ENCODE results near the gene CNTN1.

Gene CNTN1

GRCh38 chr12:41100572-41100971 is 408.3 kb downstream of the CNTN1 start:
- CTCF ChIA-PET = no interaction called here
- no peak overlapping the region for H3K4me3 ChIP-seq (ENCODE audit: low read depth, low read length)
- no peaks in the 10 kb centered on the region for H3K9me3 ChIP-seq (ENCODE audit: control insufficient read depth, insufficient read depth, low read depth, low read length)
- TF ChIP-seq ZNF837 (tag by site-specific recombination; IDR thresholded peaks at IDR 0.05) (no peak), ZNF626 (tag by site-specific recombination; IDR thresholded peaks at IDR 0.05) (no peak), ZEB2 (tag by site-specific recombination; IDR thresholded peaks at IDR 0.05) (no peak), ZNF335 (tag by site-specific recombination; conservative IDR thresholded peaks at IDR 0.05) (no peak), ZNF654 (tag by site-specific recombination; IDR thresholded peaks at IDR 0.05; ENCODE audit: low read depth) (no peak)
- TF ChIP-seq, protein P1, sequence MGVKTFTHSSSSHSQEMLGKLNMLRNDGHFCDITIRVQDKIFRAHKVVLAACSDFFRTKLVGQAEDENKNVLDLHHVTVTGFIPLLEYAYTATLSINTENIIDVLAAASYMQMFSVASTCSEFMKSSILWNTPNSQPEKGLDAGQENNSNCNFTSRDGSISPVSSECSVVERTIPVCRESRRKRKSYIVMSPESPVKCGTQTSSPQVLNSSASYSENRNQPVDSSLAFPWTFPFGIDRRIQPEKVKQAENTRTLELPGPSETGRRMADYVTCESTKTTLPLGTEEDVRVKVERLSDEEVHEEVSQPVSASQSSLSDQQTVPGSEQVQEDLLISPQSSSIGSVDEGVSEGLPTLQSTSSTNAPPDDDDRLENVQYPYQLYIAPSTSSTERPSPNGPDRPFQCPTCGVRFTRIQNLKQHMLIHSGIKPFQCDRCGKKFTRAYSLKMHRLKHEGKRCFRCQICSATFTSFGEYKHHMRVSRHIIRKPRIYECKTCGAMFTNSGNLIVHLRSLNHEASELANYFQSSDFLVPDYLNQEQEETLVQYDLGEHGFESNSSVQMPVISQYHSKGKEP (tag by site-specific recombination; IDR thresholded peaks at IDR 0.05) = no peak
- H3K4me1 ChIP-seq (ENCODE audit: control insufficient read depth, insufficient read depth, low read length) = no peaks in the 10 kb centered on the region
- H3K27ac ChIP-seq (ENCODE audit: extremely low read depth, low read depth, low read length) = no peak overlapping the region
- POLR2A ChIA-PET = no interaction called here
- no peaks in the 10 kb centered on the region for H3K36me3 ChIP-seq (ENCODE audit: control insufficient read depth in 2 of 2, insufficient read depth in 1 of 2, low read length in 2 of 2)

DNA sequence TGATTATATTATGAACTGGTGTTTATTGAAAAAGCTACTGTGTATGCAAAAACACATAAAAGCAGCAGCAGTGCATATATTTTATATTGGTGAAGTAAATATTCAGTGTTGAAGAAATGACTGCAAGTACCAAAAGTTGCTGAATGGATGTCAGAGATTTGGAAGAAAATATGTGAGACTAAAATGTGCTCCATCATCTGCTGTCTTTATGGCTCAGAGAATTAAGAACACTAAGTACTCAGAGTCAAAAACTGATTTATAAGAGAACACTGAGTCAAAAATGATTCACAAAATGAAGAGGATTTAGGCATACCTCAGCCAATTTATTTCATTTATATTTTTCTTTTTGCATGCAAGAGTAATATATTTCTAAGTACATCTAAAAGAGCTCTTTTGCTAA is 409.6 kb downstream of the CNTN1 start:
- POLR2A ChIA-PET = no interaction called here
- H3K36me3 ChIP-seq (ENCODE audit: control insufficient read depth in 2 of 2, insufficient read depth in 1 of 2, low read length in 2 of 2) = no peaks in the 10 kb centered on the region
- CTCF ChIA-PET = no interaction called here
- no peaks in the 10 kb centered on the region for H3K9me3 ChIP-seq (ENCODE audit: control insufficient read depth, insufficient read depth, low read depth, low read length)
- no peak overlapping the region for H3K27ac ChIP-seq (ENCODE audit: extremely low read depth, low read depth, low read length)
- no peaks in the 10 kb centered on the region for H3K4me1 ChIP-seq (ENCODE audit: control insufficient read depth, insufficient read depth, low read length)
- H3K4me3 ChIP-seq (ENCODE audit: low read depth, low read length) = no peak overlapping the region
- TF ChIP-seq SETDB1 (IDR thresholded peaks at IDR 0.05; ENCODE audit: insufficient read length, low read length) (no peak), ZNF654 (tag by site-specific recombination; IDR thresholded peaks at IDR 0.05; ENCODE audit: low read depth) (no peak), BCL11A (tag by site-specific recombination; IDR thresholded peaks at IDR 0.05; ENCODE audit: low read depth) (no peak), ZNF324 (tag by site-specific recombination; IDR thresholded peaks at IDR 0.05) (no peak), ZNF670 (tag by site-specific recombination; IDR thresholded peaks at IDR 0.05; ENCODE audit: low read depth) (no peak), GLI2 (tag by site-specific recombination; IDR thresholded peaks at IDR 0.05; ENCODE audit: borderline replicate concordance, low read depth) (no peak), ZNF473 (tag by site-specific recombination; IDR thresholded peaks at IDR 0.05) (no peak), ZIC2 (tag by site-specific recombination; IDR thresholded peaks at IDR 0.05) (no peak), ELK4 (IDR thresholded peaks at IDR 0.05; ENCODE audit: borderline replicate concordance, low read depth, low read length) (no peak), ZNF645 (tag by site-specific recombination; IDR thresholded peaks at IDR 0.05) (no peak), ZSCAN23 (tag by site-specific recombination; IDR thresholded peaks at IDR 0.05) (no peak)
- TF ChIP-seq, protein P2, sequence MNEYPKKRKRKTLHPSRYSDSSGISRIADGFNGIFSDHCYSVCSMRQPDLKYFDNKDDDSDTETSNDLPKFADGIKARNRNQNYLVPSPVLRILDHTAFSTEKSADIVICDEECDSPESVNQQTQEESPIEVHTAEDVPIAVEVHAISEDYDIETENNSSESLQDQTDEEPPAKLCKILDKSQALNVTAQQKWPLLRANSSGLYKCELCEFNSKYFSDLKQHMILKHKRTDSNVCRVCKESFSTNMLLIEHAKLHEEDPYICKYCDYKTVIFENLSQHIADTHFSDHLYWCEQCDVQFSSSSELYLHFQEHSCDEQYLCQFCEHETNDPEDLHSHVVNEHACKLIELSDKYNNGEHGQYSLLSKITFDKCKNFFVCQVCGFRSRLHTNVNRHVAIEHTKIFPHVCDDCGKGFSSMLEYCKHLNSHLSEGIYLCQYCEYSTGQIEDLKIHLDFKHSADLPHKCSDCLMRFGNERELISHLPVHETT (tag by site-specific recombination; IDR thresholded peaks at IDR 0.05) = no peak
- TF ChIP-seq, protein P3, sequence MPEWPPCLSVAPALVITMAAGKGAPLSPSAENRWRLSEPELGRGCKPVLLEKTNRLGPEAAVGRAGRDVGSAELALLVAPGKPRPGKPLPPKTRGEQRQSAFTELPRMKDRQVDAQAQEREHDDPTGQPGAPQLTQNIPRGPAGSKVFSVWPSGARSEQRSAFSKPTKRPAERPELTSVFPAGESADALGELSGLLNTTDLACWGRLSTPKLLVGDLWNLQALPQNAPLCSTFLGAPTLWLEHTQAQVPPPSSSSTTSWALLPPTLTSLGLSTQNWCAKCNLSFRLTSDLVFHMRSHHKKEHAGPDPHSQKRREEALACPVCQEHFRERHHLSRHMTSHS (tag by site-specific recombination; IDR thresholded peaks at IDR 0.05) = no peak

All from HEK293 (cell line).